ENCODE measurements around the gene CAMTA1. TPM values are rescaled to one million over a fixed set of nuclear protein-coding genes. Genes with fewer than 3 reads are reported as not detected.

The CAMTA1 gene
- total RNA-seq, 1 donor from 2014 or later: 63.8 TPM

DNA sequence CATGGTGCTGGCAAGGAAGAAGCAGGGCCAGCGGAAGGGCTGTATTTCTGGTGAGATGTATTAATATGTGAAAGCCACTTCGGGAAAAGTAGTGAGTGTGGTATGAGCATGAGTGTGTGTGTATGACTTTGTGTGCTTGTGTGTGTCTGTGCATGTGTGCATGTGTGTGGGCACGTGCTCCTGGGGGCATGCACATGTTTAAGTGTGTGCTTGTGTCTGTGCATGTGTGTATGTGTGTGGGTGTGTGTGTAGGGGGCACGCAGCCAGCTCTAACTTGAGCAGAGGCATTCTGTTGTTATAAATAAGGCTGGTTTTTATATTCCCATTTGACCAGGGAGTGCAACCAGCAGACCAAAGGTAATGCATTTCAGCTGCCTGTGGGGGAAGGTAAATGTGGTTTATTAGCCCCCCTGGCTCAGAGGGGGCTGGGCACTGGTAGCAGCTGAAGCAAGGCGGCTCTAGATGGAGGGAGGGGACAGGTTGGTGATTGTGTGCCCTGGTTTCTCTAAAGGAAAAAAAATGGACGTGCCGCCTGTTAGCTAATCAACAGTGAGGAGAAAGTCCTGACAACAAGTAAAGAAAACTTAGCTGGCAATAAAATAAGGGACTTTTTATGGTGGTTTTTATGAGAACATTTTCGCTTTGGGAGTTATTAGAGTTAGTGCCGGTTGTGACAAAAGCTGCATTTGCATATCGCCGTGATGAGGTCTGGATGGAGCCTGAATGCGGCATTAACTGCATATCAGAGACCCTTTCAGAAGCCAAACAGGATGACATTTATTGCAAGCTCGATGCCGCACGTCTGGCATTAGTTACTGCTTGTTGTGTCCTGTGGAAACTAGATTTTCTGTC lies 180.1 kb downstream of the CAMTA1 start:
- Mint-ChIP-seq H3K9me3 (ENCODE audit: low read depth) (no peaks in the 10 kb centered on the region), H3K27me3 (ENCODE audit: low read depth) (peaks cover 17% of the 10 kb centered on the region), H3K4me1 (ENCODE audit: low read depth) (peaks cover 24% of the 10 kb centered on the region), H3K4me3 (ENCODE audit: unreplicated experiment) (no peak overlapping the region), H3K36me3 (ENCODE audit: low read depth) (no peaks in the 10 kb centered on the region), H3K27ac (ENCODE audit: unreplicated experiment) (no peak overlapping the region)
- DNase-seq (ENCODE audit: low spot score): no peak
- TF ChIP-seq, protein P1, sequence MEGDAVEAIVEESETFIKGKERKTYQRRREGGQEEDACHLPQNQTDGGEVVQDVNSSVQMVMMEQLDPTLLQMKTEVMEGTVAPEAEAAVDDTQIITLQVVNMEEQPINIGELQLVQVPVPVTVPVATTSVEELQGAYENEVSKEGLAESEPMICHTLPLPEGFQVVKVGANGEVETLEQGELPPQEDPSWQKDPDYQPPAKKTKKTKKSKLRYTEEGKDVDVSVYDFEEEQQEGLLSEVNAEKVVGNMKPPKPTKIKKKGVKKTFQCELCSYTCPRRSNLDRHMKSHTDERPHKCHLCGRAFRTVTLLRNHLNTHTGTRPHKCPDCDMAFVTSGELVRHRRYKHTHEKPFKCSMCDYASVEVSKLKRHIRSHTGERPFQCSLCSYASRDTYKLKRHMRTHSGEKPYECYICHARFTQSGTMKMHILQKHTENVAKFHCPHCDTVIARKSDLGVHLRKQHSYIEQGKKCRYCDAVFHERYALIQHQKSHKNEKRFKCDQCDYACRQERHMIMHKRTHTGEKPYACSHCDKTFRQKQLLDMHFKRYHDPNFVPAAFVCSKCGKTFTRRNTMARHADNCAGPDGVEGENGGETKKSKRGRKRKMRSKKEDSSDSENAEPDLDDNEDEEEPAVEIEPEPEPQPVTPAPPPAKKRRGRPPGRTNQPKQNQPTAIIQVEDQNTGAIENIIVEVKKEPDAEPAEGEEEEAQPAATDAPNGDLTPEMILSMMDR (IDR thresholded peaks at IDR 0.05): no peak

DNA sequence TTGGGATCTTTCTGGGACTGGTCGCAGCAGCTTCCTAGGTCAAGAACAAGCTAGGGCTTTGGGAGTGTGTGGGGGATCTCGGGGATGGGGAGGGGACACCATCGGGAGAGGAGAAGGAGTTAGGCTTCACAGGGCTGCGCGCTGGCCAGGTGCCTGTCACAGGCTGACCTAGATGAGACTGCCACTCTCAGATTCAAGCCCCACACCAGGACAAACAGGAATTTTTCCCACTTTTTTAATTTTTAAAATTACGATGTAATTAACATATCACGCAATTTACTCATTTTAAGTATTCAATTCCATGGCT lies 180.6 kb downstream of the CAMTA1 start:
- TF ChIP-seq, protein P1 (IDR thresholded peaks at IDR 0.05): no peak
- Mint-ChIP-seq H3K27me3 (ENCODE audit: low read depth) (peaks cover 17% of the 10 kb centered on the region), H3K9me3 (ENCODE audit: low read depth) (no peaks in the 10 kb centered on the region), H3K4me3 (ENCODE audit: unreplicated experiment) (no peak overlapping the region), H3K4me1 (ENCODE audit: low read depth) (peaks cover 19% of the 10 kb centered on the region), H3K36me3 (ENCODE audit: low read depth) (no peaks in the 10 kb centered on the region), H3K27ac (ENCODE audit: unreplicated experiment) (no peak overlapping the region)
- no peak for DNase-seq (ENCODE audit: low spot score)

DNA sequence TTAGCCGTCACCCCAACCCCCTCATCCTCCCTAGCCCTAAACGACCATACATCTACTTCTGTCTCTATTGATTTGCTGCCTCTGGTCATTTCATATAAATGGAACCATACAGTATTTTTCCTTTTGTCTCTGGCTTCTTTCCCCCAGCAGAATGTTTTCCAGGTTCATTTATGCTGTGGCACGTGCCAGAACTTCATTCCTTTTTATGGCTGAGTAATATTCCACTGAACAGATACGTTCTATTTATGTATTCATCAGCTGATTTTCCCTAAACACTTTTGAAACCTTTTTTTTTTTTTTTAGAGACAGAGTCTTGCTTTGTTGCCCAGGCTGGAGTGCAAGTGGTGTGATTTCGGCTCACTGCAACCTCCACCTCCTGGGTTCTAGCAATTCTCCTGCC lies 181.1 kb downstream of the CAMTA1 start:
- H3K36me3 Mint-ChIP-seq (ENCODE audit: low read depth): no peaks in the 10 kb centered on the region
- no peaks in the 10 kb centered on the region for H3K9me3 Mint-ChIP-seq (ENCODE audit: low read depth)

DNA sequence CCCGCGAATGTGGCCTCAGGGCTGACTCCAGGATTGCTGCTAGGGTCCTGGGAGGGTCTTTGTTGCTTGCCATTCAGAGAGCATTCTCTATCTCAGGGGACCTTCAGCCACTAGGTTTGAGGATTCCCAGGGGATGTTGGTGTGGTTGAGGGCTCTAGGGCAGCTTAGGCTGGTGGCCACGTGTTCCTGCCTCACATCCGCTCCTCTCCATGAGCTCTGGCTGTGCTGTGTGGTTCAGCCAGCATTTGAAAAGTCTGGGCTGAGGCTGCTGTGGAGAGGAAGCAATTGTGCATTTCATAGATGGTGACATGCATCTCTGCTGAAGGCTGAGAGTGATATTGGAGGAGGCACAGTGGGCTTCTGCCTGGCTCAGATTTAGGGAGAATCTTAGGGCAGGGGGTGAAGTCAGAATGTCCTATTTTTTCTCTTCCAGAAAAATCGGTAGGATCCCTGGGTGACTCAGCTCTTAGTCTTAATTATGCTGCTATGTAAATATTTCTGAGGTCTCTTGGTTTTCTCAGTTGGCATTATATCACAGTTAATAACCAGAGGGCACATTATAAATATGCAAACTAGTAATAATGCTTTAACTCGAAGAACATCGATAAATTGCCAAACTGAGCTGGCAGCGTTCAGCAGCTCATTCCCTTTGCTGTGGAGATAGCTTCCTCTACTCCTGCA lies 182.3 kb downstream of the CAMTA1 start:
- TF ChIP-seq, protein P1 (IDR thresholded peaks at IDR 0.05): no peak
- no peak for DNase-seq (ENCODE audit: low spot score)
- H3K4me1 Mint-ChIP-seq (ENCODE audit: low read depth): peaks cover 18% of the 10 kb centered on the region
- H3K27ac Mint-ChIP-seq (ENCODE audit: unreplicated experiment): no peak overlapping the region
- peaks cover 17% of the 10 kb centered on the region for H3K27me3 Mint-ChIP-seq (ENCODE audit: low read depth)
- no peaks in the 10 kb centered on the region for H3K9me3 Mint-ChIP-seq (ENCODE audit: low read depth)
- no peak overlapping the region for H3K4me3 Mint-ChIP-seq (ENCODE audit: unreplicated experiment)
- H3K36me3 Mint-ChIP-seq (ENCODE audit: low read depth): no peaks in the 10 kb centered on the region

More for the DNA sequence above, 181.1 kb downstream of the CAMTA1 start:
- DNase-seq (ENCODE audit: low spot score): no peak
- Mint-ChIP-seq H3K27ac (ENCODE audit: unreplicated experiment) (no peak overlapping the region), H3K4me3 (ENCODE audit: unreplicated experiment) (no peak overlapping the region), H3K27me3 (ENCODE audit: low read depth) (peaks cover 17% of the 10 kb centered on the region), H3K4me1 (ENCODE audit: low read depth) (peaks cover 21% of the 10 kb centered on the region)
- TF ChIP-seq, protein P1 (IDR thresholded peaks at IDR 0.05): no peak

DNA sequence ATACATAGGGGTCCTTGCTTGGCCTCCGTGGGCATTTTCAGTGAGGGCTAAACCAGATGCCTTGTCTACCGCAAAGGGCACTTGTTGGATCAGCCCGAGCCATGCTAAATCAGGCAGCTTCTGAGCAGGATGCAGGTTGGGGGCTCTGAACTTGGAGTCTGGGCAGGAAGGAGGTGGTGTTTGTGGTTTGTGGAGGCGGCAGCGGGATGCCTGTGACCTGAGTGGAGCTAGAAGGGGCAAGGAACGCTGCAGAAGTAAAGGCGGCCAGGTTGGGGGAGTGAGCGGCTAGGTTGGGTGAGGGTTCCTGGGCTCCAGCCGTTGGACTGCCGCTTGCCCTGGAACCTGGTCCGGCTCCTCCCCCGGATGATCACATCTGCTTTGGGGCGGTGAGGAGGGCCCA lies 183.9 kb downstream of the CAMTA1 start:
- Mint-ChIP-seq H3K27me3 (ENCODE audit: low read depth) (peaks cover 17% of the 10 kb centered on the region), H3K4me3 (ENCODE audit: unreplicated experiment) (no peak overlapping the region), H3K9me3 (ENCODE audit: low read depth) (no peaks in the 10 kb centered on the region), H3K4me1 (ENCODE audit: low read depth) (peaks cover 10% of the 10 kb centered on the region), H3K27ac (ENCODE audit: unreplicated experiment) (no peak overlapping the region), H3K36me3 (ENCODE audit: low read depth) (no peaks in the 10 kb centered on the region)
- no peak for DNase-seq (ENCODE audit: low spot score)
- TF ChIP-seq, protein P1 (IDR thresholded peaks at IDR 0.05): no peak
